Measurements from ENCODE around the gene AATK.
"Not testable (repeated sequence)": the region's sequence is repeated elsewhere in the genome, so short reads cannot be mapped to it uniquely, and the experiment has no call there.

Gene AATK

DNA sequence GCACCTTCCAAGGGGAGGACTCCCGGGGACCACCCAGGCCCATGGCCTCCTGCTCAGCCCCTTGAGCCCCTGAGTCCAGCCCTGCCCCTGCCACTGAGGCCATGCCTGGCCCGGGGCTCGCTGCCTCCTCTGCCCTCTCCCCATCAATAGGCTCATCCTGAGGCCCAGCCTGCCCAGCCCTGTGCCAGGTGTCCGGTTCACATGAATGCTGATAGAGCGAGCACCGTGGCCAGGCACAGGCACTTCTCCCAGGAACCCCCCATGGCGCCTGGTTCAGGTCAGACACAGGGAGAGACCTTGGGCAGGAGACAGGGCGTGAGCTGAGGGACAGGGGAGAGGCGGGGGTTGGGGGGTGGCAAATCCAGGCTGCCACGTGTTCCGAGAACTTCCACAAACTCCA, 3.5 kb downstream of the AATK start:
- no peak for DNase-seq (ENCODE audit: low read depth, low spot score)

DNA sequence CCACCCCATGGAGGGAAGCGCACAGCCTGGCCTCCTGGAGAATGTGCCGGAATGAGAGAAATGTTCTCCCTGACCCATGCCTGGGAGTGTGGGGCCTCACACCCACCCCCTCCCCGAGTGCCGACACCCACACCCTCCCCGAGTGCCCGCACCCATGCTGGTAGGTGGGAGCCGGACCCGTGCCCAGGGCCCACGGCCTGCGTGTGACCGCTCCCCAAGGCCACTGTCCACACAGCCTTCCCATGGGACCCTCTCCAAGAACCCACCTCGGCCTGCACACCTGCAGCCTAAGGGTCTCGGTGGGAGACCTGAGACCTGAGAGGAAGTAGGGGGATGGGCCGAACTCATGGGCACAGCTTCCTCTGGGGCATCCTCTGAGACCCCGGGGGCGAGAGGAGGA, 4.0 kb downstream of the AATK start:
- DNase-seq (ENCODE audit: low read depth, low spot score) = no peak

- no peak for DNase-seq (ENCODE audit: low read depth, low spot score)
Observed at GRCh38 chr17:81161536-81161935, 4.5 kb downstream of the AATK start.

GRCh38 chr17:81160747-81161453, 5.1 kb downstream of the AATK start:
- no peak for DNase-seq (ENCODE audit: low read depth, low spot score)

GRCh38 chr17:81160306-81160705, 5.7 kb downstream of the AATK start:
- DNase-seq (ENCODE audit: low read depth, low spot score) = no peak

DNA sequence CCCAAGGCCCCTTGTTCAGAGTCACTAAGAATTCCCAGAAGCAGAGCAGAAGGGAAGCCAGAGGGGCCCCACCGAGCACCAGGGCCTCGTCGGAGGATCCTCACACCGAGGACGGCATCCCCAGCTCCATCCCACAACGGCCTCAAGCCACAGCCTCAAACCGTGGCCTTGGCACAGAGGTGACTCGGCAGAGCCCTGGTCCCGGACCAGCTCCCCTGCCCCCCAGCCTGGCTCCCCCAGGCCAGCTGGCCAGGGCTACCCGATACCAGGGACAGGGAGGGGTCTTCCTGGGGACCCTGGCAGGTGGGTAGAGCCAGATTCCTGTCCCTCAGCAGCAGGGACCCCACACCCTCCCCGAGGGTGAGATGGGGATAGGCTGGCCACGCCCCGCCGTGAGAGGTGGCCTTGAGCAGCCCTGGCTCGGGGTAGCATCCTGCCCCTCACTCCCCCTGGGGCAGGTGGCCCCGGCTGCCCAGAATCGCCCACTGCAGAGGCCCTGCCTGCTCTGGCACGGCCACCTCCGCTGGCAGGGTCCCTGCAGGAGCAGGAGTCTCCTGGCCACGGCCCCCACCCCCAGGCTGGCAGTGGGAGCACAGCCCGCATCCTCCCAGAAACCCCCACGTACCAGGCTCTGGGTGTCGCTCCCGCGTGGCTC, 6.3 kb downstream of the AATK start:
- DNase-seq (ENCODE audit: low read depth, low spot score) = no peak

DNA sequence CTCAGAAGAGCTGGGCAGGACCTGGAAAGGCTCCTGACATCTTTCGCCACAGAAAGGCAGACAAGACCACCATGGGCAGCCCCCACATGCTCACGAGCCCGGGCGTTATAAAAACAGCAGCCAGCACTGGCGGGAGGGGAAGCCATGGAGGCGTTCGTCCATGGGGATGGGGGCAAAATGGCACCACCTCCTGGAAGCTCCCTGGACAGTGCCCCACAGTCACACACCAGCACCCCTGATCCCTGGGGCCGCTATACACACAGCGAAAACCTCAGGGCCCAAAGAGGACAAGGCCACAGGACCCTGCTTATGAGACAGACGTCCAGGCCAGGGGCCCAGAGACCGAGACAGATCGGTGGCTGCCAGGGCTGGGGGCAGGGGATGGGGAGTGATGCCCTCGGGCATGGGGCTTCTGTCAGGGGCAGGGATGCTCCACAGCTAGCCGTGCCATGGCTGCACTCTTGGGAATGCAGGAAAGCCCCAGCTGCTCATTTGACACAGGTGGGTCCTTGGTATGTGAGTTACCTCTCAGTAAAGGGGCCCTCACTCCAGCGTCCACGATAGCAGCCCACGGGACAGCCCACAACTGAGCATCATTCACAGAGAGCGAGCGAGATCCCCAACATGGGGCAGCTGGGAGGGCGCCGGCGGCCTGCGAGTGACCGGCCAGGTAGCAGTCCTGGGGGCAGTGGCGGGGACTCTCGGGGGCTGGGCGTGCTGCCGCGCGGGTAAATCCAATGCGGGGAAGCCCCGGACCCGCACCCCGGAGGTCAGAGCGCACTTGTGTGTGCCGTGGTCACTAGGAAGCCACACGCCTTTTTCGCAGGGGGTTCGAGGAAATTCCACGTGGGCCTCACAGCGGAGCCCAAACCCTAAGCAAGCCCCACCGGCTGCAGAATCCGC, 7.1 kb downstream of the AATK start:
- no peak for DNase-seq (ENCODE audit: low read depth, low spot score)

GRCh38 chr17:81157848-81158687, 8.0 kb downstream of the AATK start:
- no peak for DNase-seq (ENCODE audit: low read depth, low spot score)

DNA sequence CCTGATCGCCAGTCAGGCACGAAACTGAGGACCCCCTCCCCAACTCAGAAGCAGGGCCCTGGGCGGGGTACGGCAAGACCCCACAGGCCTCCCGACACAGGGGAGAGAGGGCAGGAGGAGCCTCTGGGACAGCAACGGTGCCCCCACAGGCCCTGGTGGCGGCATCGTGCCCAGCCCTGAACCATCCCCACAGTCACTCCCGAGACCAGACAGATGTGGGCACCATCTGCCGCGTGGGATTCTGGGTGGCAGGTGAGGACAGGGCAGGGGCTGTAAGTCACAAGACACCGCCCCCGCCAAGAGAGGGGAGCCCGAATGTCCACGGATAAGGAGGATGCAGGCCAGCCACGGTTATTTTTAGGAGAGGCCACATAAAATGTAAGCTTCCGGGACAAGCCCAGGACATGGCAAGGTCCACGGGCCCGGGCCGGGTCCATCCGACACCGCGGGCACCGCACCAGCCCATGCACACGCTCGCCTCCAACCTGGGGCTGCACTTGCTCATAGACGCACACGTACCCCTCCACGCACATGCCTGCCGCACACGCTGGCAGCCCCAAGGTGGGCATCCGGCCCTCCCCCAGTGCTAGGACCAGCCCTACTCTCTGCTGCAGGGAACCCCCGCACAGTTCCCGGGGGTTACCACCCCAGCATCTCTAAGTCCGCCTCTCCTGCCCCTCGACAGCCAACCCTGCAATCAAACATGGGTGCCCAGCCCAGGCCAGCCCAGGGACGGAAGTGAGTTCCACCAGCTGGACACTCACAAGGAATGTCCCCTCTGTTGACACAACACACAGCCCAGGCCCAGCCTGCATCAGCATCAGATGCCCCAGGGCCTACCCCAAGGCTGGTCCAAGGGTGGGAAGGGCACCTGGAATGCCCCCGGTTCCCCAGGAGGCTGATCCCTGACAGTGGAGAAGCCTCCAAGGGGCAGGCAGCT, 8.9 kb downstream of the AATK start:
- DNase-seq (ENCODE audit: low read depth, low spot score) = no peak

- no peak for DNase-seq (ENCODE audit: low read depth, low spot score)
Observed at GRCh38 chr17:81154961-81155360, 11.1 kb downstream of the AATK start.

GRCh38 chr17:81154016-81154415, 12.0 kb downstream of the AATK start:
- not testable (repeated sequence) for DNase-seq (ENCODE audit: low read depth, low spot score)

- DNase-seq (ENCODE audit: low read depth, low spot score) = no peak
Observed at GRCh38 chr17:81153340-81153803, 12.6 kb downstream of the AATK start.

GRCh38 chr17:81152288-81152828, 13.7 kb downstream of the AATK start:
- no peak for DNase-seq (ENCODE audit: low read depth, low spot score)

GRCh38 chr17:81151278-81151677, 14.7 kb downstream of the AATK start:
- no peak for DNase-seq (ENCODE audit: low read depth, low spot score)

DNA sequence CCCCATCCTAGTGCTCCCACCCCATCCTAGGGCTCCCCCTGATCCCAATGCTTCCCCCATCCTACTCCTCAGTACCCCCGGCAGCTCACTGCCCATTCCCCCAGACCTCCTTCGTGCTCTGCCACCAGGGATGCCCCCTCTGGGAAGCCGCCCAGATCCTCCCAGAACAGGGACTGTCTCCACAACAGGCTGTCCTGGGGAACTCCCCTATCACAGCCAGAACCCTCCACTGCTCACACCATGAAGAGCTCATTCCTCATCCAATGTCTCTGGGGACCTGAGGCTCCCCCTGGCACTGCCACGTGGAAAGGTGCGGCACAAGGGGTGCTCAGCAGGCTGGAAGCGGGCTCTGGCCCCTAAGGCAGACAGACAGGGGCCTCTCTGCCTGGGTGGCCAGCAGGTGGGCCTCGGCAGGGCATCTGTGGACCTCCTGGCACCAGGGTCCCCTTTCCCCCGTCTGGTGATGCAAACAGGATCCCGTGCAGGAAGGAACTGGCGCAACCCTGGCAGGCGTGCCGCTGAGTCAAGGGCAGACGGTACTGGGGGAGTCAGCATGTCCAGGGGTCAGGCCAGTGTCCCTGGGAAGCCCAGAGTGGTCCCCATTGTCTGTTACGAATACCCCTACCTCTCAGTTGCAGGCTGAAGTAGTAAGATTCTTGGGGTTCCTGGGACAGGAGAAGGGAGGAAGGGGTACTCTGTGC, 15.5 kb downstream of the AATK start:
- no peak for DNase-seq (ENCODE audit: low read depth, low spot score)

DNA sequence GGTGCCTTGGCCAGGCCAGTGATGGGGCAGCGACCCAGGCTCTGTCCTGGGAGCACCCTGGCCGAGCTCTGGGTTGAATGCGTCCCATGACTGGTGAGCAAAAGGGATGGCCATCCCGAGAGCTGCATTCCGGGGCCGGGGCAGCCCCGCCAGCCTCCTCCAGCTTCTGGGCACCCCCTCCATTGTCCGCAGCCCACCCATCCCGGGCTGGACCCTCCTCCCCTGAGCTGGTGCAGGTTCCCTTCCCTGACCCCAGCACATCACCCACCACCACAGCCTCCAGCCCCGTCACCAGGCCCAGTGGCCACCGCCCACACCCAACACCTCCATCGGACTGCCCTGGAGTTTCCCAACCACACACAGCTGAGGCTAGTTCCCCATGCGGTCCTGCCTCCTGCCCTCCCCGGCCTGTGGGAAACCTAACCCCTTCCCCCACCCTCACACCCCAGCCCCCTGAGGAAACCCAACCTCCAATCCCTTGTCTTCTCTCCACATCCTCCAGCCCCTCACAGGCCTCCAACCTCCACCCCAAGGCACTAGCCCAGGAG, 17.0 kb downstream of the AATK start:
- DNase-seq (ENCODE audit: low read depth, low spot score) = no peak

GRCh38 chr17:81148571-81148970, 17.4 kb downstream of the AATK start:
- DNase-seq (ENCODE audit: low read depth, low spot score) = no peak

- DNase-seq (ENCODE audit: low read depth, low spot score) = no peak
Observed at GRCh38 chr17:81147701-81148100, 18.3 kb downstream of the AATK start.

- not testable (repeated sequence) for DNase-seq (ENCODE audit: low read depth, low spot score)
Observed at GRCh38 chr17:81146208-81146607, 19.8 kb downstream of the AATK start.
